CD14-positive monocyte (primary cell): ENCODE measurements around the gene HLA-DRB1. TPM values are rescaled to one million over a fixed set of nuclear protein-coding genes. Genes with fewer than 3 reads are reported as not detected.
A peak's percentile ranks its signal among the peaks of the same experiment; 100 is the strongest.

Experiments
- DNase-seq, 3 donors: peaks; one replicate each; pipeline ENCODE4 v3.0.0-alpha.2; 2011 to 2022
- H2AFZ ChIP-seq: 2 replicates; pipeline ENCODE4 v1.6.0; 2012; ENCODE audit warnings: mild to moderate bottlenecking, low read depth, low read length, inconsistent platforms; ENCODE audit not compliant: insufficient read depth, poor library complexity, severe bottlenecking
- H3K27ac ChIP-seq, 2 donors: 1 replicate in 1 of 2; 2 replicates in 1 of 2; pipeline ENCODE4 v1.5.1; 2012 to 2013; ENCODE audit warnings: low read length in 2 of 2, control low read depth in 1 of 2, inconsistent platforms in 1 of 2, low read depth in 1 of 2, mild to moderate bottlenecking in 1 of 2
- H3K27me3 ChIP-seq, 2 donors: one replicate each; pipeline versions ENCODE4 v1.6.0 to v1.6.1; 2011 to 2013; ENCODE audit warnings: low read length in 2 of 2; ENCODE audit not compliant: control insufficient read depth in 2 of 2, insufficient read depth in 2 of 2
- H3K36me3 ChIP-seq, 2 donors: replicated peaks in 1 of 2; 1 replicate in 1 of 2; 2 replicates in 1 of 2; pipeline versions ENCODE4 v1.5.1 to v1.6.1; 2012 to 2013; ENCODE audit warnings: low read length in 2 of 2, control low read depth in 1 of 2, inconsistent platforms in 1 of 2, mild to moderate bottlenecking in 1 of 2; ENCODE audit not compliant: insufficient read depth in 2 of 2, control insufficient read depth in 1 of 2
- H3K4me1 ChIP-seq, 2 donors: 1 replicate in 1 of 2; 2 replicates in 1 of 2; pipeline versions ENCODE4 v1.5.1 to v1.6.1; 2012 to 2013; ENCODE audit warnings: low read length in 2 of 2, control low read depth in 1 of 2, inconsistent platforms in 1 of 2, mild to moderate bottlenecking in 1 of 2, moderate library complexity in 1 of 2; ENCODE audit not compliant: insufficient read depth in 2 of 2, control insufficient read depth in 1 of 2
- H3K4me2 ChIP-seq: replicated peaks from 2 replicates; pipeline ENCODE3; 2012; ENCODE audit warnings: low read length, moderate library complexity, mild to moderate bottlenecking; ENCODE audit not compliant: poor library complexity, severe bottlenecking; ENCODE audit errors: extremely low read depth
- H3K4me3 ChIP-seq, 3 experiments: fragments of 200-600 bp in 1 of 3; sonication (generic) in 1 of 3; replicated peaks in 1 of 3; 1 replicate in 2 of 3; 2 replicates in 1 of 3; pipeline ENCODE4 v1.5.1; 2011 to 2013; ENCODE audit warnings: low read length in 3 of 3, mild to moderate bottlenecking in 3 of 3, control low read depth in 2 of 3, low read depth in 2 of 3, inconsistent platforms in 1 of 3, moderate library complexity in 1 of 3
- H3K79me2 ChIP-seq: 2 replicates; pipeline ENCODE4 v1.6.0; 2012; ENCODE audit warnings: mild to moderate bottlenecking, control low read depth, inconsistent platforms, low read length, moderate library complexity; ENCODE audit not compliant: insufficient read depth
- H3K9ac ChIP-seq: 2 replicates; pipeline ENCODE4 v1.6.0; 2017; ENCODE audit warnings: low read length, mild to moderate bottlenecking; ENCODE audit not compliant: insufficient read depth, poor library complexity, severe bottlenecking
- H3K9me3 ChIP-seq, 2 donors: replicated peaks in 1 of 2; 1 replicate in 1 of 2; 2 replicates in 1 of 2; pipeline versions ENCODE4 v1.5.1 to v1.6.1; 2012 to 2013; ENCODE audit warnings: low read length in 2 of 2, control low read depth in 1 of 2; ENCODE audit not compliant: control insufficient read depth in 1 of 2, insufficient read depth in 1 of 2
- H4K20me1 ChIP-seq: 2 replicates; pipeline ENCODE4 v1.6.0; 2012; ENCODE audit warnings: mild to moderate bottlenecking, low read length, control low read depth, moderate library complexity; ENCODE audit not compliant: insufficient read depth
- H3K27ac Mint-ChIP-seq, 7 donors: one replicate each; pipeline ENCODE4 v1.8.0; 2020; ENCODE audit warnings: mild to moderate bottlenecking in 7 of 7, mixed read lengths in 7 of 7, moderate library complexity in 6 of 7, inconsistent platforms in 2 of 7
- H3K27me3 Mint-ChIP-seq, 3 donors: one replicate each; pipeline ENCODE4 v1.8.0; 2021 to 2022; ENCODE audit warnings: low read depth in 3 of 3, mild to moderate bottlenecking in 3 of 3, mixed read lengths in 3 of 3, moderate library complexity in 3 of 3, inconsistent platforms in 1 of 3
- H3K36me3 Mint-ChIP-seq, 2 donors: one replicate each; pipeline ENCODE4 v1.8.0; 2020; ENCODE audit warnings: mixed read lengths in 2 of 2, inconsistent platforms in 1 of 2, mild to moderate bottlenecking in 1 of 2
- H3K4me1 Mint-ChIP-seq: one replicate; pipeline ENCODE4 v1.8.0; 2020; ENCODE audit warnings: mild to moderate bottlenecking, mixed read lengths
- H3K4me3 Mint-ChIP-seq, 2 donors: one replicate each; pipeline ENCODE4 v1.8.0; 2020; ENCODE audit warnings: mild to moderate bottlenecking in 2 of 2, mixed read lengths in 2 of 2, moderate library complexity in 1 of 2
- H3K9me3 Mint-ChIP-seq, 7 donors: one replicate each; pipeline ENCODE4 v1.8.0; 2020 to 2022; ENCODE audit warnings: mixed read lengths in 7 of 7, mild to moderate bottlenecking in 6 of 7, moderate library complexity in 6 of 7, inconsistent platforms in 2 of 7
- WGBS: methylation state at CpG from one replicate; pipeline ENCODE4 v1.1.5; 2013; ENCODE audit warnings: missing lambda C conversion rate; ENCODE audit not compliant: insufficient coverage; 5-methylcytosine and 5-hydroxymethylcytosine counted together
- intact Hi-C, 2 donors: fragments of 100-400 bp; cut with micrococcal nuclease; formaldehyde crosslinking; loops; one replicate each; pipeline versions ENCODE4 v1.15.0 to v1.15.1; 2023
- polyA plus RNA-seq, 3 donors: library from polyadenylated mRNA; depleted of rRNA in 1 of 3; unstranded in 2 of 3; stranded (reverse) in 1 of 3; fragments of 300-500 nt in 2 of 3; fragments of >200 nt in 1 of 3; fragmentation: Illumina TruSeq in 2 of 3; gene quantifications; 1 replicate in 2 of 3; 2 replicates in 1 of 3; pipeline ENCODE4 v1.2.3, GENCODE V29; 2012 to 2021
- TF ChIP-seq, protein P1 (sequence below): fragments of 200-600 bp; IDR thresholded peaks from one replicate; pipeline ENCODE4 v1.8.0; 2022; ENCODE audit warnings: antibody characterized with exemption, mild to moderate bottlenecking

Gene HLA-DRB1
- polyA plus RNA-seq, 3 donors, result 928 to 2,792 (median 2,645) TPM

- H3K27me3 ChIP-seq, result no peaks in the 10 kb centered on the region
- no peaks in the 10 kb centered on the region for H3K9me3 ChIP-seq
- H4K20me1 ChIP-seq, result no peaks in the 10 kb centered on the region
- H2AFZ ChIP-seq, result no peak overlapping the region
- no peaks in the 10 kb centered on the region for H3K79me2 ChIP-seq
- no peak overlapping the region for H3K9ac ChIP-seq
- H3K4me1 Mint-ChIP-seq, result peaks cover 5% of the 10 kb centered on the region
- peaks cover 0 to 5% (median 0%) of the 10 kb centered on the region in 7 donors for H3K9me3 Mint-ChIP-seq
- TF ChIP-seq, protein P1, sequence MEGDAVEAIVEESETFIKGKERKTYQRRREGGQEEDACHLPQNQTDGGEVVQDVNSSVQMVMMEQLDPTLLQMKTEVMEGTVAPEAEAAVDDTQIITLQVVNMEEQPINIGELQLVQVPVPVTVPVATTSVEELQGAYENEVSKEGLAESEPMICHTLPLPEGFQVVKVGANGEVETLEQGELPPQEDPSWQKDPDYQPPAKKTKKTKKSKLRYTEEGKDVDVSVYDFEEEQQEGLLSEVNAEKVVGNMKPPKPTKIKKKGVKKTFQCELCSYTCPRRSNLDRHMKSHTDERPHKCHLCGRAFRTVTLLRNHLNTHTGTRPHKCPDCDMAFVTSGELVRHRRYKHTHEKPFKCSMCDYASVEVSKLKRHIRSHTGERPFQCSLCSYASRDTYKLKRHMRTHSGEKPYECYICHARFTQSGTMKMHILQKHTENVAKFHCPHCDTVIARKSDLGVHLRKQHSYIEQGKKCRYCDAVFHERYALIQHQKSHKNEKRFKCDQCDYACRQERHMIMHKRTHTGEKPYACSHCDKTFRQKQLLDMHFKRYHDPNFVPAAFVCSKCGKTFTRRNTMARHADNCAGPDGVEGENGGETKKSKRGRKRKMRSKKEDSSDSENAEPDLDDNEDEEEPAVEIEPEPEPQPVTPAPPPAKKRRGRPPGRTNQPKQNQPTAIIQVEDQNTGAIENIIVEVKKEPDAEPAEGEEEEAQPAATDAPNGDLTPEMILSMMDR, result no peak
- no peak overlapping the region for H3K4me3 Mint-ChIP-seq
- intact Hi-C loops, result no loop called here
- peak overlapping the region in 2 of 7 donors; percentile 79 to 82 for H3K27ac Mint-ChIP-seq
- no peak overlapping the region for H3K27ac ChIP-seq
- no peak for DNase-seq
- no peak overlapping the region for H3K4me3 ChIP-seq
- no CpG with 5 or more reads among the region's 6 CpGs for WGBS
- H3K27me3 Mint-ChIP-seq, result no peaks in the 10 kb centered on the region
- no peaks in the 10 kb centered on the region for H3K36me3 Mint-ChIP-seq
- H3K4me1 ChIP-seq, result no peaks in the 10 kb centered on the region
- H3K36me3 ChIP-seq, result no peaks in the 10 kb centered on the region
- no peak overlapping the region for H3K4me2 ChIP-seq
Measured at GRCh38 chr6:32568561-32568960, 21.1 kb downstream of the HLA-DRB1 start.

DNA sequence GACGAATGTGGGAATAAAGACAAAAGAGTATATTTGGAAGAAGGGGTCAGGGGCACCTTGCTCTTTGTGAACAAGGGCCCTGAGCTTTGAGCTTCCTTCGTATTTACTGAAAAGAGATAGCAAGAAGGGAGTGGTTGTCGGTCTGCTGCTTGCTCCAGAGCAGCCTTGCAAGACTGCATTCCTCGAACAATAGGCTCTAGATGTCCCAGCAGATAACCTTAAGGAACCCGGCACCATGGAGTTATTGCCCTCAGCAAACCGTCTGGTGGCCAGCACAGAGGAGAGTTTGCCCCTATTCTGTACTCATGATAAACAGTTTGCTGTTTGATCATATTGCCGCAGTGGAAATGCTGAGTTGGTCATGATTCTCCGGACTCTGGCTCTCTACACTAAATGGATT is 22.7 kb downstream of the HLA-DRB1 start:
- Histone ChIP-seq H3K4me2 (no peak overlapping the region), H3K4me1 (no peaks in the 10 kb centered on the region), H4K20me1 (no peaks in the 10 kb centered on the region), H3K4me3 (no peak overlapping the region), H3K9ac (no peak overlapping the region), H3K27me3 (no peaks in the 10 kb centered on the region), H3K79me2 (no peaks in the 10 kb centered on the region), H3K36me3 (no peaks in the 10 kb centered on the region), H3K9me3 (no peaks in the 10 kb centered on the region), H3K27ac (no peak overlapping the region), H2AFZ (no peak overlapping the region)
- no peak overlapping the region for H3K4me3 Mint-ChIP-seq
- H3K27me3 Mint-ChIP-seq, result no peaks in the 10 kb centered on the region
- intact Hi-C loops, result no loop called here
- H3K27ac Mint-ChIP-seq, result no peak overlapping the region
- WGBS, result no CpG with 5 or more reads among the region's 8 CpGs
- H3K9me3 Mint-ChIP-seq, result peaks cover 0 to 5% (median 0%) of the 10 kb centered on the region in 7 donors
- no peaks in the 10 kb centered on the region for H3K36me3 Mint-ChIP-seq
- TF ChIP-seq, protein P1, result no peak
- DNase-seq, result no peak
- peaks cover 5% of the 10 kb centered on the region for H3K4me1 Mint-ChIP-seq
